ENCODE results near the gene CAMSAP1. TPM values are rescaled to one million over a fixed set of nuclear protein-coding genes. Genes with fewer than 3 reads are reported as not detected.

The CAMSAP1 gene
- total RNA-seq, 1 experiment from 2014 or later: 30.7 TPM

GRCh38 chr9:135882011-135882410, 25.3 kb downstream of the CAMSAP1 start:
- DNase-seq (ENCODE audit: low spot score): no peak

- no peak for DNase-seq (ENCODE audit: low spot score)
Measured at GRCh38 chr9:135880438-135880837, 26.9 kb downstream of the CAMSAP1 start.

- no peak for DNase-seq (ENCODE audit: low spot score)
Measured at GRCh38 chr9:135879619-135880018, 27.7 kb downstream of the CAMSAP1 start.

- DNase-seq (ENCODE audit: low spot score): no peak
Measured at GRCh38 chr9:135879237-135879601, 28.1 kb downstream of the CAMSAP1 start.

GRCh38 chr9:135878528-135879236, 28.7 kb downstream of the CAMSAP1 start:
- DNase-seq (ENCODE audit: low spot score): no peak

GRCh38 chr9:135877791-135878527, 29.4 kb downstream of the CAMSAP1 start:
- no peak for DNase-seq (ENCODE audit: low spot score)

- no peak for DNase-seq (ENCODE audit: low spot score)
Measured at GRCh38 chr9:135876936-135877335, 30.4 kb downstream of the CAMSAP1 start.

DNA sequence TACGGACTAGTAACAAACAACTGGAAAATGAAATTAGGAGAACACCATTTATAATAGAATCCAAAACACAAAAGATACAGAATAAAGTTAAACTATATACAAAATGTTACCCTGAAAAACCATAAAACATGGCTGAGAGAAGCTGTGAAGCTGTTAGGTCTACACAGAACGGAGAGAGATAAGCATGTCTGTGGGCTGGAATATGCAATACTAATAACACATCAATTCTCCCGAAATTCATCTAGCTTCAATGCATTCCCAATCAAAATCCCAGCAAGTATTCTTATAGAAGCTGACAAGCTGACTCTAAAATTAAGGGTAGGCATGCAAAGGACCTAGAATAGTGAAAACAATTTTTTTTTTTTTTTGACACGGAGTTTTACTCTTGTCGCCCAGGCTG, 32.5 kb downstream of the CAMSAP1 start:
- no peak for DNase-seq (ENCODE audit: low spot score)

- no peak for DNase-seq (ENCODE audit: low spot score)
Measured at GRCh38 chr9:135869909-135870308, 37.4 kb downstream of the CAMSAP1 start.

DNA sequence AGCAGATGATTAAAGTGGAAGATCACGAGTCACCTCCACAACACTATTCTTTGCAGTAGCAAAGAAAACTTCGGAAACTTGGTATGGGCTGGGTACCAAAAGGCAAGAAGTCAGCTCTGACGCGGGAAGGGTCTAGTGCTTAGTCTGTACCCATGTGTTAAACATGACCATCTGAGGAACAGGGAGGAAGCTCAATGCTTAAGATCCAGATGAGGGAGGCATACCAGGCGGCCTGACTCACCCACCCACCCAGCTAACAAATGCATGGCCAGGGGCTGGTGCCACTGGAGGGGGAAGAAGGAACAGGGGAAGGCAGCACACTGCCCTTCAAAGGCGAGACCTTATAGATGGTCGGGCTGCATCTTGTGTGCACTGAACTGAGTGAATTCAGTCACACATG, 41.8 kb downstream of the CAMSAP1 start:
- DNase-seq (ENCODE audit: low spot score): no peak

DNA sequence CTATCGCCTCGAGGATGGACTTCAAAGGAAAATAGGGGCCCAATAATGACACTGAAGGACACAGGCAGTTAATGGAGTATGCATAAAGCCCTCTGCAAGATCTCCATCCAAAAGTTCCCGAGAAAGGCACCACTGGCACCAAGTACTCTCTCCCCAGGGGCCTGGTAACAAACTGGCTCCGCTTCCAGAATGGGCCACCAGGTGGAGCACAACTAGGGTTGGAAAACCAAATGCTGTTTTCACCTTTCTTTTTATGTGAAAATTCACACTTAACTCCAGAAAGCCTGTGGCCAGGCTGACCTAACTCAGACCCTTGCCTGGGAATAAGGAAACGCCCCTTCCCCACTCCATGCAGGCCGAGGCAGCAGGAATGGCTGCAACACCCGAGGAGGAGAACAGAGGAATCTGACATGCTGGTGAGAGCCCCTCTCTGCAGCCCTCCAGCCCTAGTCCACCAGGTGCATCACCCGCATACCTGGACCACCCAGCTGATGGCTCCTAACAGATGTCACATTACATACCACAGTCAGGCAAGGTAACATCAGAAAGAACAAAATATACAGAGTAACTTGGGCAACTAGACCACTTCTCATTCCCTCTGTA, 42.8 kb downstream of the CAMSAP1 start:
- DNase-seq (ENCODE audit: low spot score): peak; percentile 31

GRCh38 chr9:135862809-135863208, 44.5 kb downstream of the CAMSAP1 start:
- DNase-seq (ENCODE audit: low spot score): no peak

- peak; percentile 27 for DNase-seq (ENCODE audit: low spot score)
Measured at GRCh38 chr9:135858491-135859185, 48.7 kb downstream of the CAMSAP1 start.

DNA sequence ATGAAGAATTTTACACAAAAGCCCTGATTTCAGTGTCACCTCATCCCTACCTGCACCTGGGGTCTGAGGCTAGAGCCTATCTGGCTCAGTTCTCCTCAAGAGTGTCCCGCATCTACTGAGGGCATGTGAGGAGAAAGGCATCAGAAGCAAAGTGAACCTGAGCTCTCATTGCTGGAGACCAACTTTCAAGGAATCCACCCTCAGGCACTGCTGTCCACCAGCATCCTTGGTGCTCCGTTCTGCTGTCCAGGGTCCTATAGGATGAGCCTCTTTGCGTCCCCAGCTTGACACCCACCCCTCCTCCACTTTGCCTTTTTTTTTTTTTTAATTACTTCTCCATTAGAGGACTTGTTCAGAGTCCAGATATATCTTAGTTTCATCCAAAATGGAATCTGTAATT, 49.5 kb downstream of the CAMSAP1 start:
- no peak for DNase-seq (ENCODE audit: low spot score)

- peak; percentile 48 for DNase-seq (ENCODE audit: low spot score)
Measured at GRCh38 chr9:135857371-135857786, 50.0 kb downstream of the CAMSAP1 start.

DNA sequence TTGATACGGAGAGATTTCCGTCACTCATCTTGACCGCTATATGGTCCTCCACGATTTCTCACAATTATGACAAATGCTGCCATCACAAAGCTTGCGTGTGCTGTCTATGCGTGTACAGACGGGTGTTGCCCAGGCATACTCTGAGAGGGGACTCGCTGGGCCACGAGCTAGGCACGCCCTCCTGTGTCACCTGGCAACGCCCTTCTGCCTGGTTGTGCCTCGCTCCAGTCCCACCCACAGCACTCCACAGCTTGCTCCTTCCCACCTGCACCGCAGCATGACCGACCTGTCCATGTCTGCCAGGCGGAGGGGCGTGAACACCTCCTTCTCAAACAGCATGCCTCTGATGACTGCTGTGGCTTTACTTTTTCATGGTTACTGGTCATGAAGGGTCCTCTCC, 55.6 kb downstream of the CAMSAP1 start:
- no peak for DNase-seq (ENCODE audit: low spot score)

DNA sequence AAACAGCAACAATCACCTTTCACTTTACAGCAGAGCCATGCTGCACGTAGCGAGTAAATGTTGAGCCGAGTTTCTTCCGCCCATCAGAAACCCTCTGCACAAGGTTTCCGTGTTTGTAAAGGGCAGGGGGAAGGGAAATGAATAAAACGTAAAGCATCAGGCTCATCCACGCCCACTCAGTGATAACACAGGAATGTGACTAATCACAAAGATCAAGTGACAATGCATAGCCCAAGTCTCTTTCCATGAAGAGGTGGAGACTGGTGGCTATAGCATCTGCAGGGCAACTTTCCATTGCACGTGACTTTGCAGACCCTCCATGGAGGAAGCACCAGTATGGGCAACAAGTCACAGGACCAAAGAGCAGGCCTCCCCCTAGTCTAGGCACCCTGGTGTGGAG, 56.6 kb downstream of the CAMSAP1 start:
- DNase-seq (ENCODE audit: low spot score): peak; percentile 44

DNA sequence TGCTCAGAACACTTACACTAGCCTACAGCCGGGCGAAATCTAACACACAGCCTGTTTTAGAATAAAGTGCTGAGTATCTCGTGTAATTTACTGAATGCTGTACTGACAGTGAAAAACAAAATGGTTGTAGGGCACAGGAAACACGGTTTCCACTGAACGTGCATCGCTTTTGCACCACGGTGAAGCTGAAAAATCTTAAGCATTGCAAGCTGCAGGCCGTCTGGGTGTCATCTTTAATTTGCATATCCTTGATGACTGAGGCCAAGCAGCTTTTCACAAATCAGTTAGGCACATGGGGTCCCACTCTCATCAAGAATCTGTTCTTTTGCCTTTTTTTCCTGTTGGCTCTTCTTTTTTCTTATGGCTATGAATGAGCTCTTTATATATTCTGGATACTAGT, 58.2 kb downstream of the CAMSAP1 start:
- no peak for DNase-seq (ENCODE audit: low spot score)

- DNase-seq (ENCODE audit: low spot score): no peak
Measured at GRCh38 chr9:135848341-135849047, 58.9 kb downstream of the CAMSAP1 start.

DNA sequence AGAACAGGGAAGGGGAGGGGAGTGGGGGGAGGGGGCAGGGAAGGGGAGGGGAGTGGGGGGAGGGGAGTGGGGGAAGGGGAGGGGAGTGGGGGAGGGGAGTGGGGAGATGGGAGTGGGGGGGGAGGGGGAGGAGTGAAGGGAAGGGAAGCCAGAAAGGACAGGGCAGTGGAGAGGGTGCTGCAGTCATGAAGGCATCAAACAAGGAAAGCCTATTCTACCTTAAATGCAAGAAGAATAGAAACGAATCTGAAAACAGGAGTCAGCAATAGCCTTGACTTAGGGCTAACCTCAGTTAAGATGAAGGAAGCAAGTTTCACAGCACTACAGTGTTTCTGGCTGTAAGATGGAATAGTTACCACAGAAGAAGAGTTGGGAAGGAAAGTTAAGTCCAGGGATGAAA, 59.5 kb downstream of the CAMSAP1 start:
- DNase-seq (ENCODE audit: low spot score): no peak

DNA sequence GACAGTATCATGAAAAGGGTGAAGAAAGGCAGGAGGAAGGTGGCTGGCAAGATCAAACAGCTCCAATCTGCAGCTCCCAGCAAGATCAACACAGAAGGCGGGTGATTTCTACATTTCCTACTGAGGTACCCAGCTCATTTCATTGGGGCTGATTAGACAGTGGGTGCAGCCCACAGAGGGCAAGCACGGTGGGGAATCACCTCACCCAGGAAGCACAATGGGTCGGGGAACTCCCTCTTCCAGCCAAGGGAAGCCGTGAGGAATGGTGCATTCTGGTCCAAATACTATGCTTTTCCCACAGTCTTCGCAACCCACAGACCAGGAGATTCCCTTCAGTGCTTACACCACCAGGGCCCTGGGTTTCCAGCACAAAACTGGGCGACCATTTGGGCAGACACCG, 66.8 kb downstream of the CAMSAP1 start:
- no peak for DNase-seq (ENCODE audit: low spot score)

- no peak for DNase-seq (ENCODE audit: low spot score)
Measured at GRCh38 chr9:135840107-135840506, 67.2 kb downstream of the CAMSAP1 start.

All from A172 (cell line).